Measurements from ENCODE around the gene TROAP.

DNA sequence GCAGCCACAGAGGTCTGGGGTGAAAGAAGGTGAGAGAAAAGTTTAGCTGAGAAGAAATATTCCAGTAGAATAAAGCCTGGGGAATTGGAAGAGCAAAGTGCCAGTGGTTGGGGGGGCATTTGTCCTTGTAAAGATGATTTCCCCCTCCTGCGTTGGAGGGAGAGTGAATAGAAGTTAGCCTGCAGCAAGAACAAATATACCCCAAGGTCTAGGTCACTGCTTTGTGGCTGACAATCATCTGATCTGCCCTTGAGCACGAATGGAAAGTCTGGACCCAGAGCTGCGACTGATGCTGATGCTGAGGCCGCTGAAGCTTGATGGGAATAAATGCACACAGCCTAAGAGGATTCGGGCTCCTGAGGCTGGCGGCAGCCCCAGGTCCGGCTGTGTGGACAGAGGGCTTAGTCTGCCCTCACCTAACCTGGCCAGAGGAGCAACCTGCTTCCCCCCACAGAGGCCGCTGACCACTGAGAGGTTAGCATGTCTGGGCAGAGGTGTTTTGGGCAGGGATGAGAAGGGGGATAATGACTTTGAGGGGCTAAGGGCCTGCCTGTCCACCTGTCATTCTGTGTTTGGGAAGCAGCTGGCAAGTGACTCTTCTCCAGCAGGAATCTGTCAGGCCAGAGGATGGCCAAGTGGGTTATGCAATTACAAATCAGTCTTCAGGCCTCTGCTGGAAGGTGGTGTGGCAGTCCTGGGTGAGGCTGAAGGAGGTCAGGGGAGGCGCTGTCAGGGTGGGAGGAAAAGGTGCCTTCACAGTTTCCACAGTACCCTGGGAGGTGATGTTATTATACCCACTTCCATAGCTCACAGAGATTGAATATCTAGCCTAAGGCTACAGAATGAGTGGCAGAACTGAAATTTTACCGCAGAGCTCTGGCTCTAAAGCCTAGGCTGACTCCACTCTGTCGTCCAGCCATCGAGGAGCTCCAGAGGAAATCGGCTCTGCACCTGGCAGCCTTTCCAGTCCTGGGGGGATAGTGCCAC is 46.5 kb upstream of the TROAP start:
- TF ChIP-seq, protein P1, sequence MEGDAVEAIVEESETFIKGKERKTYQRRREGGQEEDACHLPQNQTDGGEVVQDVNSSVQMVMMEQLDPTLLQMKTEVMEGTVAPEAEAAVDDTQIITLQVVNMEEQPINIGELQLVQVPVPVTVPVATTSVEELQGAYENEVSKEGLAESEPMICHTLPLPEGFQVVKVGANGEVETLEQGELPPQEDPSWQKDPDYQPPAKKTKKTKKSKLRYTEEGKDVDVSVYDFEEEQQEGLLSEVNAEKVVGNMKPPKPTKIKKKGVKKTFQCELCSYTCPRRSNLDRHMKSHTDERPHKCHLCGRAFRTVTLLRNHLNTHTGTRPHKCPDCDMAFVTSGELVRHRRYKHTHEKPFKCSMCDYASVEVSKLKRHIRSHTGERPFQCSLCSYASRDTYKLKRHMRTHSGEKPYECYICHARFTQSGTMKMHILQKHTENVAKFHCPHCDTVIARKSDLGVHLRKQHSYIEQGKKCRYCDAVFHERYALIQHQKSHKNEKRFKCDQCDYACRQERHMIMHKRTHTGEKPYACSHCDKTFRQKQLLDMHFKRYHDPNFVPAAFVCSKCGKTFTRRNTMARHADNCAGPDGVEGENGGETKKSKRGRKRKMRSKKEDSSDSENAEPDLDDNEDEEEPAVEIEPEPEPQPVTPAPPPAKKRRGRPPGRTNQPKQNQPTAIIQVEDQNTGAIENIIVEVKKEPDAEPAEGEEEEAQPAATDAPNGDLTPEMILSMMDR (IDR thresholded peaks at IDR 0.05; ENCODE audit: low read depth, low read length, missing input control), result no peak
- no peak for TF ChIP-seq NR2F2 (IDR thresholded peaks at IDR 0.05)
- TF ChIP-seq TAF1 (conservative IDR thresholded peaks at IDR 0.05), result no peak
- TF ChIP-seq, protein P2, sequence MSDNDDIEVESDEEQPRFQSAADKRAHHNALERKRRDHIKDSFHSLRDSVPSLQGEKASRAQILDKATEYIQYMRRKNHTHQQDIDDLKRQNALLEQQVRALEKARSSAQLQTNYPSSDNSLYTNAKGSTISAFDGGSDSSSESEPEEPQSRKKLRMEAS (IDR thresholded peaks at IDR 0.05), result no peak
- TF ChIP-seq RAD21 (IDR thresholded peaks at IDR 0.05), result no peak
- no peak for TF ChIP-seq ZBTB33 (IDR thresholded peaks at IDR 0.05)
- no peak for TF ChIP-seq HNF4A (conservative IDR thresholded peaks at IDR 0.05)
- TF ChIP-seq JUND (IDR thresholded peaks at IDR 0.05), result no peak
- no peak for TF ChIP-seq FOXA2 (IDR thresholded peaks at IDR 0.05)
- no peak for TF ChIP-seq GABPA (IDR thresholded peaks at IDR 0.05 in 1 of 2, conservative IDR thresholded peaks at IDR 0.05 in 1 of 2)
- TF ChIP-seq, protein P3, sequence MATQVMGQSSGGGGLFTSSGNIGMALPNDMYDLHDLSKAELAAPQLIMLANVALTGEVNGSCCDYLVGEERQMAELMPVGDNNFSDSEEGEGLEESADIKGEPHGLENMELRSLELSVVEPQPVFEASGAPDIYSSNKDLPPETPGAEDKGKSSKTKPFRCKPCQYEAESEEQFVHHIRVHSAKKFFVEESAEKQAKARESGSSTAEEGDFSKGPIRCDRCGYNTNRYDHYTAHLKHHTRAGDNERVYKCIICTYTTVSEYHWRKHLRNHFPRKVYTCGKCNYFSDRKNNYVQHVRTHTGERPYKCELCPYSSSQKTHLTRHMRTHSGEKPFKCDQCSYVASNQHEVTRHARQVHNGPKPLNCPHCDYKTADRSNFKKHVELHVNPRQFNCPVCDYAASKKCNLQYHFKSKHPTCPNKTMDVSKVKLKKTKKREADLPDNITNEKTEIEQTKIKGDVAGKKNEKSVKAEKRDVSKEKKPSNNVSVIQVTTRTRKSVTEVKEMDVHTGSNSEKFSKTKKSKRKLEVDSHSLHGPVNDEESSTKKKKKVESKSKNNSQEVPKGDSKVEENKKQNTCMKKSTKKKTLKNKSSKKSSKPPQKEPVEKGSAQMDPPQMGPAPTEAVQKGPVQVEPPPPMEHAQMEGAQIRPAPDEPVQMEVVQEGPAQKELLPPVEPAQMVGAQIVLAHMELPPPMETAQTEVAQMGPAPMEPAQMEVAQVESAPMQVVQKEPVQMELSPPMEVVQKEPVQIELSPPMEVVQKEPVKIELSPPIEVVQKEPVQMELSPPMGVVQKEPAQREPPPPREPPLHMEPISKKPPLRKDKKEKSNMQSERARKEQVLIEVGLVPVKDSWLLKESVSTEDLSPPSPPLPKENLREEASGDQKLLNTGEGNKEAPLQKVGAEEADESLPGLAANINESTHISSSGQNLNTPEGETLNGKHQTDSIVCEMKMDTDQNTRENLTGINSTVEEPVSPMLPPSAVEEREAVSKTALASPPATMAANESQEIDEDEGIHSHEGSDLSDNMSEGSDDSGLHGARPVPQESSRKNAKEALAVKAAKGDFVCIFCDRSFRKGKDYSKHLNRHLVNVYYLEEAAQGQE (IDR thresholded peaks at IDR 0.05), result no peak
- TF ChIP-seq YY1 (IDR thresholded peaks at IDR 0.05), result no peak
- no peak for TF ChIP-seq FOXA1 (IDR thresholded peaks at IDR 0.05)
- TF ChIP-seq, protein P4, sequence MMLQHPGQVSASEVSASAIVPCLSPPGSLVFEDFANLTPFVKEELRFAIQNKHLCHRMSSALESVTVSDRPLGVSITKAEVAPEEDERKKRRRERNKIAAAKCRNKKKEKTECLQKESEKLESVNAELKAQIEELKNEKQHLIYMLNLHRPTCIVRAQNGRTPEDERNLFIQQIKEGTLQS (IDR thresholded peaks at IDR 0.05), result no peak

All from liver (tissue), 3 donors.